Karpas-422 (cell line): Measurements from ENCODE around the gene LIMS2. TPM values are rescaled to one million over a fixed set of nuclear protein-coding genes. Genes with fewer than 3 reads are reported as not detected.

Experiments used
- DNase-seq: peaks from one replicate; pipeline ENCODE4 v3.0.0-alpha.2; 2015
- H2AFZ ChIP-seq: fragments of 200-600 bp; sonication (generic); 2 replicates; pipeline ENCODE4 v1.6.1; 2014; ENCODE audit warnings: antibody characterized with exemption, low read length, mixed read lengths
- H3K27ac ChIP-seq: fragments of 200-600 bp; sonication (generic); 2 replicates; pipeline ENCODE4 v1.5.1; 2014; ENCODE audit warnings: mild to moderate bottlenecking, low read length, moderate library complexity
- H3K27me3 ChIP-seq: fragments of 200-600 bp; sonication (generic); 2 replicates; pipeline ENCODE4 v1.6.1; 2014; ENCODE audit warnings: low read length, mixed read lengths
- H3K36me3 ChIP-seq: fragments of 200-600 bp; sonication (generic); 2 replicates; pipeline ENCODE4 v1.6.1; 2014; ENCODE audit warnings: low read length, mixed read lengths; ENCODE audit not compliant: insufficient read depth
- H3K4me1 ChIP-seq: fragments of 200-600 bp; sonication (generic); 2 replicates; pipeline ENCODE4 v1.6.1; 2014; ENCODE audit warnings: mild to moderate bottlenecking, low read length, mixed read lengths
- H3K4me2 ChIP-seq: fragments of 200-600 bp; sonication (generic); 2 replicates; pipeline ENCODE4 v1.6.1; 2014; ENCODE audit warnings: low read length, low read depth, mild to moderate bottlenecking; ENCODE audit not compliant: poor library complexity, severe bottlenecking
- H3K4me3 ChIP-seq: fragments of 200-600 bp; sonication (generic); 2 replicates; pipeline ENCODE4 v1.5.1; 2014; ENCODE audit warnings: mild to moderate bottlenecking, antibody characterized with exemption, low read length, mixed read lengths
- H3K79me2 ChIP-seq: fragments of 200-600 bp; sonication (generic); 2 replicates; pipeline ENCODE4 v1.6.1; 2014; ENCODE audit warnings: mild to moderate bottlenecking, low read length, mixed read lengths
- H3K9ac ChIP-seq: fragments of 200-600 bp; sonication (generic); 2 replicates; pipeline ENCODE4 v1.6.0; 2014; ENCODE audit warnings: low read length
- H3K9me2 ChIP-seq: fragments of 200-600 bp; sonication (generic), shearing (Covaris generic); replicated peaks from 2 replicates; pipeline ENCODE4 v1.6.0; 2014; ENCODE audit warnings: mild to moderate bottlenecking, low read length, moderate library complexity; ENCODE audit not compliant: insufficient read depth
- H3K9me3 ChIP-seq: fragments of 300-700, 200-600 bp; sonication (generic); 2 replicates; pipeline ENCODE4 v1.6.1; 2014; ENCODE audit warnings: low read length, mixed read lengths
- H4K20me1 ChIP-seq: fragments of 200-600 bp; sonication (generic); 2 replicates; pipeline ENCODE4 v1.6.1; 2014; ENCODE audit warnings: mild to moderate bottlenecking, antibody characterized with exemption, low read length, low read depth; ENCODE audit not compliant: insufficient read depth
- total RNA-seq: library from RNA; depleted of rRNA; stranded (reverse); fragments of >200 nt; shearing (Covaris generic); gene quantifications from 2 replicates; pipeline ENCODE4 v1.2.3, GENCODE V29; 2014; ENCODE audit warnings: low replicate concordance

Gene LIMS2
- total RNA-seq, 1 experiment from 2014 or later = 0.56 TPM

- H3K27ac ChIP-seq = no peak overlapping the region; the same call in 1 of the 2 replicates
- 0 out of 2 replicates have a peak overlapping the region, but pooled peaks have one; percentile 25 for H3K9ac ChIP-seq
These were observed 41.7 kb downstream of the LIMS2 start for GRCh38 chr2:127633556-127634065.

GRCh38 chr2:127632592-127633489 is 42.5 kb downstream of the LIMS2 start:
- Histone ChIP-seq H3K9ac (0 out of 2 replicates have a peak overlapping the region, but pooled peaks have one; percentile 25), H3K4me3 (no peak overlapping the region), H3K36me3 (no peaks in the 10 kb centered on the region), H3K27ac (no peak overlapping the region; the same call in 1 of the 2 replicates), H3K4me2 (peak overlapping the region; percentile 37), H3K4me1 (peaks cover 51% of the 10 kb centered on the region), H4K20me1 (no peaks in the 10 kb centered on the region), H3K9me2 (no peaks in the 10 kb centered on the region), H3K79me2 (no peaks in the 10 kb centered on the region), H3K27me3 (no peaks in the 10 kb centered on the region), H3K9me3 (no peaks in the 10 kb centered on the region), H2AFZ (no peak overlapping the region)
- DNase-seq = peak; percentile 77

More at GRCh38 chr2:127633556-127634065, 41.7 kb downstream of the LIMS2 start:
- no peaks in the 10 kb centered on the region for H3K36me3 ChIP-seq
- no peak for DNase-seq
- H3K9me3 ChIP-seq = no peaks in the 10 kb centered on the region
- H3K4me3 ChIP-seq = no peak overlapping the region
- no peak overlapping the region for H2AFZ ChIP-seq
- H4K20me1 ChIP-seq = no peaks in the 10 kb centered on the region
- no peaks in the 10 kb centered on the region for H3K9me2 ChIP-seq
- peaks cover 59% of the 10 kb centered on the region for H3K4me1 ChIP-seq
- H3K79me2 ChIP-seq = no peaks in the 10 kb centered on the region
- no peaks in the 10 kb centered on the region for H3K27me3 ChIP-seq
- peak overlapping the region; percentile 37 for H3K4me2 ChIP-seq

GRCh38 chr2:127631997-127632581 is 43.2 kb downstream of the LIMS2 start:
- H3K9ac ChIP-seq = no peak overlapping the region

GRCh38 chr2:127631541-127631996 is 43.8 kb downstream of the LIMS2 start:
- H3K9me3 ChIP-seq = no peaks in the 10 kb centered on the region
- H3K79me2 ChIP-seq = no peaks in the 10 kb centered on the region
- H2AFZ ChIP-seq = no peak overlapping the region
- no peaks in the 10 kb centered on the region for H3K9me2 ChIP-seq
- H3K27ac ChIP-seq = no peak overlapping the region
- H3K27me3 ChIP-seq = no peaks in the 10 kb centered on the region
- H3K9ac ChIP-seq = no peak overlapping the region
- H3K4me1 ChIP-seq = peaks cover 42% of the 10 kb centered on the region
- H4K20me1 ChIP-seq = no peaks in the 10 kb centered on the region
- no peaks in the 10 kb centered on the region for H3K36me3 ChIP-seq
- no peak for DNase-seq
- no peak overlapping the region for H3K4me3 ChIP-seq
- H3K4me2 ChIP-seq = no peak overlapping the region

More at GRCh38 chr2:127631997-127632581, 43.2 kb downstream of the LIMS2 start:
- no peak overlapping the region for H3K4me3 ChIP-seq
- H3K4me1 ChIP-seq = peaks cover 43% of the 10 kb centered on the region
- H3K79me2 ChIP-seq = no peaks in the 10 kb centered on the region
- H3K4me2 ChIP-seq = no peak overlapping the region
- no peak for DNase-seq
- H3K9me3 ChIP-seq = no peaks in the 10 kb centered on the region
- no peaks in the 10 kb centered on the region for H3K27me3 ChIP-seq
- H3K27ac ChIP-seq = no peak overlapping the region
- H4K20me1 ChIP-seq = no peaks in the 10 kb centered on the region
- no peaks in the 10 kb centered on the region for H3K9me2 ChIP-seq
- H2AFZ ChIP-seq = no peak overlapping the region
- H3K36me3 ChIP-seq = no peaks in the 10 kb centered on the region

- H2AFZ ChIP-seq = no peak overlapping the region
- H3K9ac ChIP-seq = no peak overlapping the region
- no peak overlapping the region for H3K27ac ChIP-seq
These were observed 44.3 kb downstream of the LIMS2 start for GRCh38 chr2:127630864-127631540.

GRCh38 chr2:127630096-127630863 is 45.0 kb downstream of the LIMS2 start:
- peaks cover 42% of the 10 kb centered on the region for H3K4me1 ChIP-seq
- no peak overlapping the region for H3K4me3 ChIP-seq
- no peak for DNase-seq
- H4K20me1 ChIP-seq = no peaks in the 10 kb centered on the region
- no peaks in the 10 kb centered on the region for H3K36me3 ChIP-seq
- H3K4me2 ChIP-seq = no peak overlapping the region
- H3K9me3 ChIP-seq = no peaks in the 10 kb centered on the region
- no peaks in the 10 kb centered on the region for H3K27me3 ChIP-seq
- H3K27ac ChIP-seq = no peak overlapping the region
- H3K79me2 ChIP-seq = no peaks in the 10 kb centered on the region
- H3K9me2 ChIP-seq = no peaks in the 10 kb centered on the region
- H3K9ac ChIP-seq = no peak overlapping the region
- no peak overlapping the region for H2AFZ ChIP-seq

More at GRCh38 chr2:127630864-127631540, 44.3 kb downstream of the LIMS2 start:
- H3K9me2 ChIP-seq = no peaks in the 10 kb centered on the region
- no peaks in the 10 kb centered on the region for H3K36me3 ChIP-seq
- no peaks in the 10 kb centered on the region for H4K20me1 ChIP-seq
- no peaks in the 10 kb centered on the region for H3K27me3 ChIP-seq
- H3K4me1 ChIP-seq = peaks cover 42% of the 10 kb centered on the region
- H3K9me3 ChIP-seq = no peaks in the 10 kb centered on the region
- H3K4me2 ChIP-seq = peak overlapping the region; percentile 7
- DNase-seq = no peak
- no peaks in the 10 kb centered on the region for H3K79me2 ChIP-seq
- no peak overlapping the region for H3K4me3 ChIP-seq

- Histone ChIP-seq H3K4me1 (peaks cover 42% of the 10 kb centered on the region), H3K79me2 (no peaks in the 10 kb centered on the region), H3K9me3 (no peaks in the 10 kb centered on the region), H2AFZ (no peak overlapping the region), H3K4me3 (no peak overlapping the region), H4K20me1 (no peaks in the 10 kb centered on the region), H3K27me3 (no peaks in the 10 kb centered on the region), H3K27ac (no peak overlapping the region), H3K4me2 (no peak overlapping the region), H3K36me3 (no peaks in the 10 kb centered on the region), H3K9me2 (no peaks in the 10 kb centered on the region), H3K9ac (no peak overlapping the region)
- no peak for DNase-seq
These were observed 45.7 kb downstream of the LIMS2 start for GRCh38 chr2:127629637-127630036.
